ENCODE results near the gene IQCH.

- no peak for TF ChIP-seq EZH2 (IDR thresholded peaks at IDR 0.05)
- TF ChIP-seq POLR2AphosphoS5 (IDR thresholded peaks at IDR 0.05; ENCODE audit: borderline replicate concordance, low read depth, low read length), result no peak
- no peak for TF ChIP-seq FOXP2 (optimal IDR thresholded peaks at IDR 0.05; ENCODE audit: control extremely low read depth, extremely low read length, insufficient read depth)
These were observed 208.3 kb downstream of the IQCH start for GRCh38 chr15:67462875-67463274.
